ENCODE measurements around the gene TMEM151B.

TMEM151B gene

GRCh38 chr6:44225579-44226325, 44.5 kb upstream of the TMEM151B start:
- TF ChIP-seq MAX (IDR thresholded peaks at IDR 0.05) (no peak), REST (IDR thresholded peaks at IDR 0.05; ENCODE audit: low read depth) (no peak), RAD21 (IDR thresholded peaks at IDR 0.05; ENCODE audit: low read depth) (no peak), CREB1 (IDR thresholded peaks at IDR 0.05; ENCODE audit: low read depth) (no peak), TAF1 (IDR thresholded peaks at IDR 0.05; ENCODE audit: low read depth) (no peak), EGR1 (IDR thresholded peaks at IDR 0.05) (no peak), TEAD4 (IDR thresholded peaks at IDR 0.05) (no peak), FOXM1 (IDR thresholded peaks at IDR 0.05; ENCODE audit: borderline replicate concordance, low read depth) (no peak)

- no peak for TF ChIP-seq TEAD4 (IDR thresholded peaks at IDR 0.05)
- TF ChIP-seq REST (IDR thresholded peaks at IDR 0.05; ENCODE audit: low read depth): no peak
- no peak for TF ChIP-seq NFIC (IDR thresholded peaks at IDR 0.05)
- no peak for TF ChIP-seq CREB1 (IDR thresholded peaks at IDR 0.05; ENCODE audit: low read depth)
- no peak for TF ChIP-seq MAX (IDR thresholded peaks at IDR 0.05)
- TF ChIP-seq RAD21 (IDR thresholded peaks at IDR 0.05; ENCODE audit: low read depth): no peak
- TF ChIP-seq TAF1 (IDR thresholded peaks at IDR 0.05; ENCODE audit: low read depth): no peak
- TF ChIP-seq FOXM1 (IDR thresholded peaks at IDR 0.05; ENCODE audit: borderline replicate concordance, low read depth): no peak
- TF ChIP-seq TCF12 (IDR thresholded peaks at IDR 0.05; ENCODE audit: low read depth): no peak
Measured at GRCh38 chr6:44226368-44227147, 43.7 kb upstream of the TMEM151B start.

- no peak for TF ChIP-seq YY1 (IDR thresholded peaks at IDR 0.05; ENCODE audit: low read depth)
- no peak for TF ChIP-seq TAF1 (IDR thresholded peaks at IDR 0.05; ENCODE audit: low read depth)
- no peak for TF ChIP-seq ZBTB7A (IDR thresholded peaks at IDR 0.05; ENCODE audit: low read depth)
- TF ChIP-seq EGR1 (IDR thresholded peaks at IDR 0.05): no peak
- TF ChIP-seq RAD21 (IDR thresholded peaks at IDR 0.05; ENCODE audit: low read depth): no peak
- no peak for TF ChIP-seq TEAD4 (IDR thresholded peaks at IDR 0.05)
- TF ChIP-seq TCF12 (IDR thresholded peaks at IDR 0.05; ENCODE audit: low read depth): no peak
- no peak for TF ChIP-seq FOXM1 (IDR thresholded peaks at IDR 0.05; ENCODE audit: borderline replicate concordance, low read depth)
- no peak for TF ChIP-seq CEBPB (IDR thresholded peaks at IDR 0.05)
- no peak for TF ChIP-seq NFIC (IDR thresholded peaks at IDR 0.05)
- no peak for TF ChIP-seq MAX (IDR thresholded peaks at IDR 0.05)
- no peak for TF ChIP-seq USF1 (IDR thresholded peaks at IDR 0.05)
- no peak for TF ChIP-seq REST (IDR thresholded peaks at IDR 0.05; ENCODE audit: low read depth)
Measured at GRCh38 chr6:44227148-44227793, 43.0 kb upstream of the TMEM151B start.

GRCh38 chr6:44228031-44228430, 42.2 kb upstream of the TMEM151B start:
- TF ChIP-seq REST (IDR thresholded peaks at IDR 0.05; ENCODE audit: low read depth) (no peak), TEAD4 (IDR thresholded peaks at IDR 0.05) (no peak), USF1 (IDR thresholded peaks at IDR 0.05) (no peak), TAF1 (IDR thresholded peaks at IDR 0.05; ENCODE audit: low read depth) (no peak), CREB1 (IDR thresholded peaks at IDR 0.05; ENCODE audit: low read depth) (no peak), CEBPB (IDR thresholded peaks at IDR 0.05) (no peak)
